ENCODE results near the gene TLE4. TPM values are rescaled to one million over a fixed set of nuclear protein-coding genes. Genes with fewer than 3 reads are reported as not detected.

The TLE4 gene
- total RNA-seq, 1 donor from 2014 or later = 58.0 TPM

- Histone ChIP-seq H3K36me3 (no peaks in the 10 kb centered on the region), H3K4me1 (no peaks in the 10 kb centered on the region), H3K4me3 (no peak overlapping the region), H3K27ac (no peak overlapping the region), H3K9me3 (no peaks in the 10 kb centered on the region), H3K27me3 (no peaks in the 10 kb centered on the region)
- intact Hi-C loops (cut with DNase I) = no loop called here
- DNase-seq (ENCODE audit: low spot score in 2 of 2) = no peak
- no peak for TF ChIP-seq CTCF (IDR thresholded peaks at IDR 0.05)
Measured at GRCh38 chr9:79664375-79664831, 92.6 kb downstream of the TLE4 start.

- Histone ChIP-seq H3K4me3 (no peak overlapping the region), H3K27me3 (no peaks in the 10 kb centered on the region), H3K27ac (no peak overlapping the region), H3K36me3 (no peaks in the 10 kb centered on the region), H3K9me3 (no peaks in the 10 kb centered on the region), H3K4me1 (no peaks in the 10 kb centered on the region)
- DNase-seq (ENCODE audit: low spot score in 2 of 2) = no peak
- intact Hi-C loops (cut with DNase I) = no loop called here
- TF ChIP-seq CTCF (IDR thresholded peaks at IDR 0.05) = no peak
Measured at GRCh38 chr9:79665369-79665768, 93.6 kb downstream of the TLE4 start.

GRCh38 chr9:79665931-79666330, 94.2 kb downstream of the TLE4 start:
- Histone ChIP-seq H3K4me1 (no peaks in the 10 kb centered on the region), H3K27ac (no peak overlapping the region), H3K36me3 (no peaks in the 10 kb centered on the region), H3K27me3 (no peaks in the 10 kb centered on the region), H3K9me3 (no peaks in the 10 kb centered on the region), H3K4me3 (no peak overlapping the region)
- TF ChIP-seq CTCF (IDR thresholded peaks at IDR 0.05) = no peak
- no peak for DNase-seq (ENCODE audit: low spot score in 2 of 2)
- intact Hi-C loops (cut with DNase I) = no loop called here

- TF ChIP-seq CTCF (IDR thresholded peaks at IDR 0.05) = no peak
- no peaks in the 10 kb centered on the region for H3K36me3 ChIP-seq
- no peaks in the 10 kb centered on the region for H3K9me3 ChIP-seq
- H3K27ac ChIP-seq = no peak overlapping the region
- no peaks in the 10 kb centered on the region for H3K4me1 ChIP-seq
- intact Hi-C loops (cut with DNase I) = no loop called here
- H3K27me3 ChIP-seq = no peaks in the 10 kb centered on the region
- DNase-seq (ENCODE audit: low spot score in 2 of 2) = no peak
- H3K4me3 ChIP-seq = no peak overlapping the region
Measured at GRCh38 chr9:79667120-79667519, 95.4 kb downstream of the TLE4 start.

GRCh38 chr9:79667817-79668436, 96.2 kb downstream of the TLE4 start:
- Histone ChIP-seq H3K4me3 (no peak overlapping the region), H3K36me3 (no peaks in the 10 kb centered on the region), H3K27me3 (no peaks in the 10 kb centered on the region), H3K9me3 (no peaks in the 10 kb centered on the region), H3K4me1 (no peaks in the 10 kb centered on the region), H3K27ac (no peak overlapping the region)
- intact Hi-C loops (cut with DNase I) = no loop called here
- TF ChIP-seq CTCF (IDR thresholded peaks at IDR 0.05) = no peak
- DNase-seq (ENCODE audit: low spot score in 2 of 2) = no peak

GRCh38 chr9:79668956-79669355, 97.2 kb downstream of the TLE4 start:
- intact Hi-C loops (cut with DNase I) = no loop called here
- Histone ChIP-seq H3K4me3 (no peak overlapping the region), H3K27ac (no peak overlapping the region), H3K36me3 (no peaks in the 10 kb centered on the region), H3K4me1 (no peaks in the 10 kb centered on the region), H3K27me3 (no peaks in the 10 kb centered on the region), H3K9me3 (no peaks in the 10 kb centered on the region)
- no peak for TF ChIP-seq CTCF (IDR thresholded peaks at IDR 0.05)
- DNase-seq (ENCODE audit: low spot score in 2 of 2) = no peak

Measured in ascending aorta (tissue), 2 donors.